GM21526 (cell line): ENCODE measurements around the gene NCKAP5.

Experiments used
- ATAC-seq: cut with Tn5 transposase; IDR thresholded peaks from one replicate; pipeline ENCODE4 v1.9.1; 2021; ENCODE audit warnings: moderate library complexity; ENCODE audit not compliant: unreplicated experiment, low FRiP score

NCKAP5 gene

GRCh38 chr2:132638313-132639040 is 929.8 kb downstream of the NCKAP5 start:
- no peak for ATAC-seq

GRCh38 chr2:132636346-132636745 is 931.9 kb downstream of the NCKAP5 start:
- no peak for ATAC-seq

- no peak for ATAC-seq
Measured at GRCh38 chr2:132633635-132634034, 934.6 kb downstream of the NCKAP5 start.

GRCh38 chr2:132632000-132632649 is 936.1 kb downstream of the NCKAP5 start:
- no peak for ATAC-seq

- ATAC-seq = no peak
Measured at GRCh38 chr2:132627536-132627935, 940.7 kb downstream of the NCKAP5 start.

DNA sequence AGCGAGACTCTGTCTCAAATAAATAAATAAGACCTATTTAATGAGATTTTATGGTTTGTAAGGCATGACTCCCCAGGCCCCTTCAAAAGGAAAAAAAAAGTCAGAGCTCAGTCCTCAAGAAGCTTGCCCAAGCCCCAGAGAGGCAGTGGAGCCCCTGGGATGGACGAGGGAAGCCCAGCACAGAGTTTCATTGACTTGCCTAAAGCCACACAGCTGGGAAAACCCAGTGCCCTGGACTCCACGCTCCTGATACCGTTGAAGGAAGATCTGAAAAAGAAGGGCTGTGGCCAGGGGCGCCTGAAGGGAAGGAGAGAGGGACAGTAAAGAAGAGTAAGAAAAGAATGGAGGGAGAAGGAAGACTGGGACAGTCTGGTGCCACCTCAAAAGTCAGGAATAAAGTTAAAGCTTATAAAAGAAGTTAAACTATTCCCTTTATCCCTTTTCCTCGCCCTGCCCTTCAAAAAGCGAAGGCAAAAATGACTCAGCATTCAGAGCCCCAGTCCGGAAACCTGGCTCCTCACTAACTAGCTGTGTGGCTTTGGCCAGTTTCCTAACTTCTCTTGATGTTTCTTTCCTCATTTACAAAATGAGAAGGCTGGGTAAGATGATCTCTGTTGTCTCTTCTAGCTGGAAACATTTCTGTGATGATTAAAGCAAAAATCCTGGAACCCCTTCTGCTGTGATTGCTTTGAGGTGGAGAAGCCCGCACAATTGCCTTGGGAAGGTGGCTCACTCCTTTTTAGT is 945.0 kb downstream of the NCKAP5 start:
- ATAC-seq = no peak
